Fibroblast of gingiva (primary cell): Measurements from ENCODE around the gene CRISP2.

Experiments
- DNase-seq: peaks from one replicate; pipeline ENCODE4 v3.0.0-alpha.2; 2011; ENCODE audit warnings: low read depth

The CRISP2 gene

DNA sequence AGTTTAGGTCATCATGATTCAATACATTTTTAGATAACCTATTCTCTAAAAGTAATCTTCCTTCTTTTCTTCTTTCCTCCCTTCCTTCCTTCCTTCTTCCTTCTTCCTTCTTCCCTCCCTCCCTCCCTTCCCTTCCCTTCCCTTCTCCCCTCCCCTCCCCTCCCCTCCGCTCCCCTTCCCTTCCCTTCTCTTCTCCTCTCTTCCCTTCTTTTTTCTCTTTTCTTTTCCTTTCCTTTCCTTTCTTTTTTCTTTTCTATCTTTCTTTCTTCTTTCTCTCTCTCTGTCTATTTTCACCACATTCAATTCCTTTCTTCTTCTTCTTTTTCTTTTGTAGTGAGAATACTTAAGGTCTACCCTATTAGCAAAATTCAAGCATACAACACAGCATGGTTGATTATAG, 59.4 kb downstream of the CRISP2 start:
- DNase-seq: no peak

DNA sequence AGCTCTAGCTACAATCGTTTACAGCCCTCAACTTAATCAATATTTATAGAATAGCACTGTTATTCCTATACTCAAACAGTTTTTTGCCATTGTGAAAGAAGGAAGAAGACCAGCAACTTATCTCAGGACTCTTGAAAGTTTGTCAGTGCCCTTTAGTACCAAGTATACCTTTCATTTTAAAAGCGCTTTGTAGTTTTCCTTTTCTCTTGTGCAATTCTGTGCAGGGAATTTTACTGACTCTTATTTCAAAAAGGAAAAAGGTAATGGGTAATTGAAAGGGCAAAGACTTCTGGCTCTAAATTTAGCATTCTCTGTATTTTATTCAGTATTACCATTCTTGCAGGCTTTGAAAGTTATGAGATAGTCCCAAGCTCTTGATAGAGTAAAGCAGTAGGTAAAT, 59.9 kb downstream of the CRISP2 start:
- DNase-seq: no peak

DNA sequence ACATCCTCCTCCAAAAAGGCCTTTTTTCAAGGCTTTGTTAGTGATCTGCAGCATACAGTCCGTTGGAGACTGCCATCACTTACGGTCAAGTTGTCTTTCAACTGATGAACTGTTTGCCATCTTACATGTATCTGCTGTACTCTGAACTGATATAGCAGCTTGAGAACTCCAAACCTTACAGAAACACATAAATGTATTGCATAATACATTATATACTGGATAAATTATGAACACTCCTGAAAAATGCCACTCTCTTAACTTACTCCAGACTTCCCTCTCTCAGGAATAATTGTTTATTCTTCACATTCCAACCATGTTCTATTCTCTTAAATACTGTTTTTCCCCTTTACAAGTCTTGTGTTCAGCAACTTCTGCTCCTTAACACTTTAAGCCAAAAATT, 62.1 kb downstream of the CRISP2 start:
- no peak for DNase-seq

DNA sequence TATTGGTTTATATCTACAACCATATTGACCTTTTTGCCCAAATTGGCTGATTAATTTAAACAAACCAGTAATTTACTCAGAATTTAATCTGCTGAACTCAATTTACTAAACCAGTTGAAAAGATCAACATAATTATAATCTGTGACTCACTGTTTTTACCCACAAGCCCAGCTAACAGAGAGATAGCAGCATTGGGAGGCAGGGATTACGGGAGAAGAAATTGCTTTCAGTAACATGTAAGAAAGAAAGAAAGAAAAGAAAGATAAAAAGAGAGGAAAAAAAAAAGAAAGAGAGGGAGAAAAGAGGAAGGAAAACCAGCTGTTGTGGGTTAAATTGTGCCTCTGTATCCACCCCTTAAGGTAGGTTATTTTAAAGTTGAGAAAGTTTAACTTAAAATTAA, 63.4 kb downstream of the CRISP2 start:
- no peak for DNase-seq

DNA sequence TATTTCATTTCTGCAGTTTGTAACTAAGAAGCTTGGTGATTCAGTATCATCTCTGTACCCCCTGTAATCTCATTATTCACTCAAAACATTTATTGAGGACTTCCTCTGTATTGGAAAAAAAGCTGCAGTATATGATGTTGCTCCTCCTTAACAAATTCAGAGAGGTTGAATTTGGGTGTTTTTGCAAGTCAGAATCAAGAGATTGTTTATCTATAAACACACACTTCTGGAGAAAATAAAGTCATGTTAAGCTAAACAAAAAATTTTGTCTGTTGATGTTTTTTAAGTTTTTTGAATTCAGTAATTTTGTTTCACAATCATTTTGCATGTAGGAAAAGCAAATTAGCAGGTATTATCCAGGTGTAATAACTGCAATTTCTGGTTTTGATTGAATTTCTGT, 65.3 kb downstream of the CRISP2 start:
- no peak for DNase-seq

DNA sequence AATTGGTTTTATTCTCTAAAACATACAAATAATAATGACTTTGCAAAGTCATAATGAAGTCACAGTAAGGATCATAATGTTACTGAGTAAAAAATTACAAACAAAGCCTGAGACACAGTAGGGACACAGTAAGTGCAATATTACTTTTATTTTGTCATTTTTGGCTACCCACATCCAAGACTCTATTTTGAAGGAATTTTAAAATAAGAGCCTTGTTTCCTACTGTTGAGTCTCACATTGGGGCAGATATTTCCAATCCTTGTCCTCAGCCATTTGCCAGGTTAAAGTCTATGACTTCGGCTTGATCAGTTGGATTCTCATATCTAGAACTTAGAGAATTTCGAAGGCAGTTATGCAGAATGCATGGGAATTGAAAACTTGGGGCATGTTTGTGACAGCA, 65.9 kb downstream of the CRISP2 start:
- no peak for DNase-seq

DNA sequence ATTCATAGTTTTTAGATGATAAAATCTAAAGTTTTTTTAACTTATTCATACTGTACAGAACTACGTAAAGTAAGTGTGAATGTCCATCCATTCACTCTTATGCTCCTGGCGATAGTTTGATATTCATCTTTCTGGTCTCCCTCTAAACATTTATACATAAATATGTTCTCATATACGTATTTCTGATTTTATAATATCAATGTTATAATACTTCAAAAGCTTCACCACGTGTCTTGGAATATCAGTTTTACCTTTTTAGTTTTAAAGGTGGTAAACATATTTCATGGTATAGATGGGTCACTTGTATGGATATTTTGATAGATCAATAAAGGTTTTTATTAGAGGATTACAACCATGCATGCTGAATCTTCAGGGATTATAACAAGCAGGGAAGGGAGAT, 66.4 kb downstream of the CRISP2 start:
- no peak for DNase-seq

DNA sequence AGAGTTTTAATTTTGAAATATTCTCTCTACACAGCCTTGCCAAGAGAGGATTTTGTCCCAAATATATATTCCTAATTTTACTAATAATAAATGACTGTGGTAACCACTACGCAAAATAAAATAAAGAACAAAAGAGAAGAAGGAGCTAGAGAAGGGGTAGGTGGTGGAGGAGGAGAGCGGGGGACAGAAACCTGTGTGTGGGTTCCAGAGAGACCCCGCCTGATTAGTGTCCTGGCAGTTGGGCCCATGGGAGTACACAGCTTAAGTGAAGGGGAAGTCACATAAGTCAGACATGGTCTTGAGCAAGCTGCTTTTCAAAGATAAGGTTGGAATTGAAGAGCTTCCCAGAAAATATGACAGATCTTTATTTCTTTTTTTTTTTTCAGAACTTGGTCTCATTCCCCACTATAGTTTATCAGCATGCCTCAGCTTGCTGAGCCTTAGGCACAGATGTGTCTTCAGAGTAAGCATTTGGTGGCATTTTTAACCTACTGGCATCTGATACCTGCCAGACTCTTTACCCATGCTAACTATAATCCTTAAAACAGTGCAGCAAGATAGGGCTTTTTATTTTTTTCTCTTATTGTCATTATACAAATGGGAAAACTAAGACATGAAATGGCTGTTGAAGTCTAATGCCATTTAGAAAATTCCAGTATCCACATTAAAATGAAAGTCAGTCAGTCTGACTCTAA, 67.1 kb downstream of the CRISP2 start:
- no peak for DNase-seq

DNA sequence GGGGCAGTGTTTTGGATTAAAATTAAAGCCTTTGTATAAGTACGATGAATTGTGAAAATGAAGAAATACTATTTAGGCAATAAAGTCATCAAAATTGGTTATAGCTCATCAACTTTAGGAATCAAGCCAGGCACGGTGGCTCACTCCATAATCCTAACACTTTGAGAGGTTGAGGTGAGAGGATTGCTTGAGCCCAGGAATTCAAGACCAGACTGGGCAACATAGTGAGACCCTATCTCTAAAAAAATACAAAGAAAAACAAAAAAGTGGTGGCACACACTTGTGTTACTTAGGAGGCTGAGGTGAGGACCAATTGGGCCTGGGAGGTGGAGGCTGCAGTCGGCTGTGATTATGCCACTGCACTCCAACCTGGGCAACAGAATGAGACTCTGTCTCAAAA, 68.2 kb downstream of the CRISP2 start:
- DNase-seq: no peak
